H1 (cell line): ENCODE results near the gene RUSF1. TPM values are rescaled to one million over a fixed set of nuclear protein-coding genes. Genes with fewer than 3 reads are reported as not detected.

ENCODE experiments used
- CHD2 ChIP-seq: IDR thresholded peaks from 2 replicates; pipeline ENCODE4 v1.6.1; 2012; ENCODE audit warnings: low read length, improper control_type of control experiment
- POLR2A ChIP-seq, 2 experiments: IDR thresholded peaks; 1 replicate in 1 of 2; 2 replicates in 1 of 2; pipeline ENCODE4 v1.6.1; 2011; ENCODE audit warnings: low read depth in 2 of 2, low read length in 2 of 2, mild to moderate bottlenecking in 2 of 2; ENCODE audit errors: control extremely low read depth in 1 of 2
- SAP30 ChIP-seq: fragments of 300-600 bp; sonication (generic); IDR thresholded peaks from 2 replicates; pipeline ENCODE4 v1.7.1; 2012; ENCODE audit warnings: low read length, moderate library complexity, mild to moderate bottlenecking, inconsistent platforms; ENCODE audit not compliant: insufficient read depth, insufficient replicate concordance
- polyA plus RNA-seq, 7 experiments: library from polyadenylated mRNA; depleted of rRNA in 3 of 7; stranded (reverse) in 5 of 7; unstranded in 2 of 7; fragments of >200 nt in 5 of 7; fragments of 200-250 nt in 2 of 7; gene quantifications; 1 replicate in 5 of 7; 2 replicates in 1 of 7; 4 replicates in 1 of 7; pipeline versions ENCODE4 v1.2.1 to v1.2.3, GENCODE V29; 2011 to 2013; ENCODE audit warnings: missing spikeins in 2 of 7, mixed read lengths in 2 of 7
- total RNA-seq: library from RNA; stranded (reverse); fragmentation: NEBNext Ultra II Directional; extraction: Animal tissue kit (Norgen Biotek cat#: 25700); gene quantifications from 2 replicates; pipeline ENCODE4 v1.2.1, GENCODE V29; 2021

RUSF1 gene
- total and polyA plus RNA-seq, 2 of the 8 experiments (the other 6 are each of a cell fraction or from before 2014, with no cell fraction given) = 22.5 to 33.7 TPM

DNA sequence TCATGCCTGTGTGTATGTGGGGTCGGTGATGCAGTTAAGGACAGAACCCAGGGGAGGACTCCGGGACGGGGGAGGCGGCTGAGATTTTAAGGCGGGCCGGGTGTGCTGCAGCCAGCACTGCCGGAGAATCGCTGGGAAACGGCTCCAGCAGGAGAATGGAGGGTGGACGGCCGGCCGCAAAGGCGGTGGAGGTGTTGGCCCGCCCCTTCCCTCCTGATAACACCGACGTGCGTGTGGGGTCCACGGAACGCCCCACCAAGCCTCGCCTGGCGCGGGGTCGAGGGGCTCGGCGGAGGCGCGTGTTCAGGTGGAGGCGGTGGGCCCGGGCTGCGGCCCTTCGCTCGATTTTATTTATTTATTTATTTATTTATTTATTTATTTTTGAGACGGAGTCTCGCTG is 66.2 kb downstream of the RUSF1 start (continued):
- TF ChIP-seq SAP30 = no peak
- no peak for TF ChIP-seq POLR2A (IDR thresholded peaks at IDR 0.05; ENCODE audit: control extremely low read depth in 1 of 2, low read depth in 2 of 2, low read length in 2 of 2)
- no peak for TF ChIP-seq CHD2
- TF ChIP-seq, all 59 proteins: peak for 0
